Right ventricle myocardium inferior (tissue), 1 donor: ENCODE results near the gene ARID4B. TPM values are rescaled to one million over a fixed set of nuclear protein-coding genes. Genes with fewer than 3 reads are reported as not detected.

Experiments
- ATAC-seq: fragments of 200-7000 bp; cut with Tn5 transposase; one replicate; pipeline ENCODE4 v1.9.1; 2020; ENCODE audit warnings: mild to moderate bottlenecking, moderate library complexity
- DNase-seq: peaks from one replicate; pipeline ENCODE4 v3.0.0; 2021; ENCODE audit errors: missing footprints
- intact Hi-C: fragments of 100-400 bp; cut with DNase I; formaldehyde crosslinking; loops from one replicate; pipeline ENCODE4 v1.11.0; 2022
- total RNA-seq: library from RNA; stranded (reverse); fragmentation: NEBNext Ultra II Directional; extraction: Animal tissue kit (Norgen Biotek cat#: 25700); gene quantifications from one replicate; pipeline ENCODE4 v1.2.1, GENCODE V29; 2021
- donor health status: DM: no; HTN: yes; CAD: no; lungs with severe emphysema.

Gene ARID4B
- total RNA-seq, 1 donor from 2014 or later, result 14.8 TPM

- DNase-seq (no peak), ATAC-seq (no peak)
- intact Hi-C loops, result no loop called here
These were observed 20.5 kb downstream of the ARID4B start for GRCh38 chr1:235307158-235308124.

GRCh38 chr1:235304549-235305451 is 23.2 kb downstream of the ARID4B start:
- intact Hi-C loops, result no loop called here
- ATAC-seq (no peak), DNase-seq (no peak)

DNA sequence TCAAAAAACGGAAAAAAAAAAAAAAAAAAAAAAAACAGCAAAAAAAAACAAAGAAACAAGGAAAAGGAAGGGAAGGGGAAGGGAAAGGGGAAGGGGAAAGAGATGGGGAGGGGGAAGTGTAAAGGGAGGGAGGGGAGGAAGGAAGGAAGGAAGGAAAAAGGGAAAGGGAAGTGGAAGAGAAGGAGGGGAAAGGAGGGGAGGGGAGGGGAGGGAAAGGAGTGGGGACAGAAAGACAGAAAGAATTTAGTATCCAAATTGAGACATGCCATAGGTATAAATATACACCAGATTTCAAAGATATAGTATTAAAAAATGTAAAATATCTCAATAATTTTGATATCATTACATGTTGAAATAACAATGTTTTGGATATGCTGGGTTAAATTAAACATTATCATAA is 25.8 kb downstream of the ARID4B start:
- DNase-seq, result no peak
- ATAC-seq, result no peak
- intact Hi-C loops, result no loop called here

- DNase-seq (no peak), ATAC-seq (no peak)
- intact Hi-C loops, result no loop called here
These were observed 28.7 kb downstream of the ARID4B start for GRCh38 chr1:235299169-235299858.

DNA sequence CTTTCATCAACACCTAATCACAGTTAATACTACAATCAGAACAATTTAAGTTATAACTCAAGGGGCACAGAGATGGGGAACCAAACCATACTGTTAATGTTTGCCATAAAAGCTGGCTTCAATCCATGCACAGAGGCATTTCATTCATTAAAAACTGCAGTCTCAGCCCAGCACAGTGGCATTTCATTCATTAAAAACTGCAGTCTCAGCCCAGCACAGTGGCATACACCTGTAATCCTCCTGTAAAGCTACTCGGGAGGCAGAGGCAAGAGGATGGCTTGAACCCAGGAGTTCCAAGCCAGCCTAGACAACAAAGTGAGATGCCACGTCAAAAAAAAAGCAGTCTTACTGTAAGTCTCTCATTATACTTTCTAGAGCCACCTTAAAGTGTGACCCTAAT is 29.2 kb downstream of the ARID4B start:
- DNase-seq (no peak), ATAC-seq (no peak)
- intact Hi-C loops, result no loop called here

DNA sequence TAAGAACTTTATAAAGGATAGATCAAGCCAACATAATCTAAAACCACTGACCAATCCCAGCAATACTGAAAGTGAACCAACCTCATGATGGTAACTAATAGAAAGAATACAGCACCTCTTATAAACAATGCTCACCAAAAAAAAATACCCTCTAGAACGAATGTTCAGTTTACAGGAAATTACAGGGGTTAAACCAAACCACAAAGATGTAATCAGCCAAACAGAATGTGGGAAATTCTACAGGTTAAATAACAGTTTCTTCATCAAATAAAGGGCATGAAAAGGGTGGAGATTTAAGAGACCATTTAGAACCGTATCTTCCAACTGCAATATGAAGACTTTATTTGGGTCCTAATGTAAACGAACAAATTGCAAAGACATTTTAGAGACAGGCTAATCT is 30.4 kb downstream of the ARID4B start:
- ATAC-seq (no peak), DNase-seq (no peak)
- intact Hi-C loops, result no loop called here

- no peak for DNase-seq
- no peak for ATAC-seq
- intact Hi-C loops, result no loop called here
These were observed 31.2 kb downstream of the ARID4B start for GRCh38 chr1:235296729-235297128.

DNA sequence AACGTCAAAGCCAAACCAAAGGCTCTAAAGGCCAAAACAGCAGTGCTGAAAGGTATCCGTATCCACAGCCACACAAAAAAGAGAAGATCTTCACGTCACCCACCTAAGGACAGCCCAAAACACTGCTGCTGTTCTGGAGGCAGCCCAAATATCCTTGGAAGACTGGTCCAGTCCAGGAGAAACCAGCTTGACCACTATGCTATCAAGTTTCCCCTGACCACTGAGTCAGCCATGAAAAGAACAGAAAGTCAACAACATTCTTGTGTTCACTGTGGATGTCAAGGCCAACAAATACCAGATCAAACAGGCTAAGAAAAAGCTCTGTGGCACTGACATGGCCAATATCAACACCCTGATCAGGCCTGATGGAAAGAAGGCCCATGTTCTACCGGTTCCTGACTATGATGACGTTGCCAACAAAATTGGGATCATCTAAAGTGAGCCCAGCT is 32.1 kb downstream of the ARID4B start:
- DNase-seq (no peak), ATAC-seq (no peak)
- intact Hi-C loops, result no loop called here

DNA sequence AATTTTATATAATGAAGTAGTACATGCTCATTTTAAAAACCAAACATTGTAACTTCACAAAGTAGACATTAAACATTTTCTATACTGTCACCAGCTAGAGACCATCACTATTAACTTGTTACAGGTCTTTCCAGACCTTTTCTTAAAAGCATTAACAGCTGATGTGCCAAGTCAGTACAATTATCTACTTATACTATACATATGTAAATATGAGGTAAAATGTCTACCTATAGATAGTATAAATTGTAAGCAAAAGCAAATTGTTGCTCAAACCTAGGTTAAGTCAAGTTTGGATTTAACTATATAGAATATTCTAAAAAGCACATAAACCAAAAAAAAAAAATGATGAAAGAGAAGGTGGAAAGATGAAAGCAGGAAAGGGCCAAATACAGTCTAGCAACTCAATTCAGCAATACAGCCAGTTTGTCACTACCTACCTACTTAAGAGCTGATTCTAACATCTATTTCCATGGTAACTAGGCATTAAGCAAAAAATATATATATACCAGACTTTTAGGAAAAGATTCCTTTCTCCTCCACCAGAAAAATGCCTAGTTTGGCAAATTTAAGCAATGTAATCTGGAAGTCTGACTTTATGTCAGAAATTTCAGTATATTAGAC is 34.5 kb downstream of the ARID4B start:
- no peak for DNase-seq
- ATAC-seq, result no peak
- intact Hi-C loops, result no loop called here

DNA sequence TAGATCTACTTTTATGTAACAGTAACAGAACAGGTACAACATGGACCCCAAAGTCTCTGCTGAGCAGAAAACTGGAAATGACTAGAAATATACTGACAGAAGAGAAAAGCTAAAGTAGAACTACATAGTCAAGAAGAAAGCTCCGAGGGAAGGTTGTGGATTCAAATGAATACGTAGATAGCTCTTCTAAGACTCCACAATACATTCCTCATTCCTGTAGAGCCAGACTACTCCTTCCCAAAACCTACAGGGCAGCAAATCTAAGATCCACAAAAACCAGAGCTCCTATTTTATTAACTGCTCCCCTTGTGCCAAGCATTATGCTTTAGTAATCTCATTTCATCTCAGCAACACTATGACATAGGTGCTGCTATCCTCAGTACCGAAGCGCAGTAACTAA is 35.2 kb downstream of the ARID4B start:
- intact Hi-C loops, result no loop called here
- DNase-seq, result no peak
- ATAC-seq, result no peak

DNA sequence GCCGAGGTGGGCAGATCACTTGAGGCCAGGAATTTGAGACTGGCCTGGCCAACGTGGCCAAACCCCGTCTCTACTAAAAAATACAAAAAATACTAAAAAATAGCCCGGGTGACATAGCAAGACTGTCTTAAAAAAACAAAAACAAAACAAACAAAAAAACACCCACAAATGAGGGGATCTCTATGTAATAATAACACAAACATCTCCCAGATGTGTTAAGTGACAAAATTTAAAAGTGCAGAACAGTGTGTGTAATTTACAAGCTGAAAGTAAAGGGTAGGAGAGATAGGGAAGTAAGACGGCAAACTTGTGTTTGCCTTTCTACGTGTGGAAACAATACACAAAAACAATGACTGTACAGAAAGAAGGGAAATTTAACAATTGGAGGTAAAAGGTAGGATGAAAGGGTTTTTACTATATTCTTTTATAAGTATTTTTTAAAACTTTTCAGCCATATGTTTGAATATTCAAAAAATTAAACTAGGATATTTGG is 36.3 kb downstream of the ARID4B start:
- DNase-seq (no peak), ATAC-seq (no peak)
- intact Hi-C loops, result no loop called here

DNA sequence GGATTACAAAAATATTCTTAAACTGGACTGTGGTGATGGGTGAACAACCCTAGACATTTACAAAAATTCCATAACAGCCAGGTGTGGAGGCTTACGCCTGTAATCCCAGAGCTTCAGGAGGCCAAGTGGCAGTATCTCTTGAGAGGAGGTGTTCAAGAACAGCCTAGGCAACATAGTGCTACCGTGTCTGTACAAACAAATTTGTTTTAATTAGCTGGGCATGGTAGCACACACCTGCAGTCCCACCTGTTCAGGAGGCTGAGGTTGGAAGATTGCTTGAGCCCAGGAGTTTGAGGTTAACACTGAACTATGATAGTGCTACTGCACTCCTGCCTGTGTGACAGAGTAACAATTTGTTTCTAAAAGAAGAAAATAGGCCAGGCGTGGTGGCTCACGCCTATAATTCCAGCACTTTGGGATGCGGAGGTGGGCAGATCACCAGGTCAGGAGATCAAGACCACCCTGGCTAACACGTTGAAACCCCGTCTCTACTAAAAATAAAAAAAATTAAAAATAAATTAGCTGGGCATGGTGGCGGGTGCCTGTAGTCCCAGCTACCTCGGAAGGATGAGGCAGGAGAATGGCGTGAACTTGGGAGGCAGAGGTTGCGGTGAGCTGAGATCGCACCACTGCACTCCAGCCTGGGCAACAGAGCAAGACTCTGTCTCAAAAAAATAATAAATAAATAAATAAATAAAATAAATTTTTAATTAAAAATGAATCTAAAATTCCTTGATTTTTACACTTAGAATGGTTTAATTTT is 37.1 kb downstream of the ARID4B start:
- intact Hi-C loops, result no loop called here
- ATAC-seq (no peak), DNase-seq (no peak)

GRCh38 chr1:235289859-235290739 is 37.9 kb downstream of the ARID4B start:
- DNase-seq, result no peak
- ATAC-seq, result no peak
- intact Hi-C loops, result no loop called here

- intact Hi-C loops, result no loop called here
- no peak for ATAC-seq
- no peak for DNase-seq
These were observed 40.6 kb downstream of the ARID4B start for GRCh38 chr1:235287208-235287882.

DNA sequence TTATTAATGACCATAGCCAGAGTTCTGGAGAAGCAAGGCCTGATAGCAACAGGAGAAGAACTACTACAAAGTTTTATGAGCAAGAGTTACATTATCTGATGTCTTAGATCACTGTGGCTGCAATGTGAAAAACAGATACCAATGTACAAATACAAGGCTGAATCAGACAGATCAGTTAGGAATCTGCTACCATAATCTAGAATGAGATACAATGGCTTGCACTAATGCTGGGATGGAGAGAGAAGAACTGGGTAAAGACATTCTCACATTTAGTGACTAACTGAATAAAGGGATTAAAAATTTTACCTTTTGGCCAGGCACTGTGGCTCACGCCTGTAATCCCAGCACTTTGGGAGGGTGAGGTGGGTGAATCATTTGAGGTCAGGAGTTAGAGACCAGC is 41.3 kb downstream of the ARID4B start:
- DNase-seq, result no peak
- intact Hi-C loops, result no loop called here
- no peak for ATAC-seq

GRCh38 chr1:235284231-235284769 is 43.7 kb downstream of the ARID4B start:
- intact Hi-C loops, result no loop called here
- DNase-seq (no peak), ATAC-seq (no peak)
